ENCODE results near the gene GPC6.

The GPC6 gene

GRCh38 chr13:93413972-93414717, 187.5 kb downstream of the GPC6 start:
- H3K27ac ChIP-seq (replicated peaks; ENCODE audit: low read length) = no peak overlapping the region
- no peak for DNase-seq (ENCODE audit: low spot score)
- no peak overlapping the region for H3K18ac ChIP-seq (ENCODE audit: low read length)
- H3K27me3 ChIP-seq (ENCODE audit: control insufficient read depth in 3 of 3, insufficient read depth in 3 of 3, low read depth in 1 of 3, low read length in 3 of 3) = no peaks in the 10 kb centered on the region
- no peak overlapping the region for H2AFZ ChIP-seq (ENCODE audit: low read length)
- H3K9me3 ChIP-seq (replicated peaks in 1 of 2; ENCODE audit: control insufficient read depth in 2 of 2, insufficient read depth in 1 of 2, low read depth in 1 of 2, low read length in 2 of 2) = peaks cover 0 to 2% of the 10 kb centered on the region in 2 donors
- peaks cover 0 to 6% of the 10 kb centered on the region in 2 donors for H3K4me1 ChIP-seq (ENCODE audit: control insufficient read depth in 2 of 2, insufficient read depth in 1 of 2, low read depth in 1 of 2, low read length in 2 of 2)
- no peak overlapping the region for H2BK120ac ChIP-seq (ENCODE audit: low read depth, low read length)
- no peak overlapping the region for H4K91ac ChIP-seq (ENCODE audit: low read depth, low read length, poor library complexity)
- H3K4me2 ChIP-seq (ENCODE audit: insufficient read depth, low read length, poor library complexity, severe bottlenecking) = no peak overlapping the region
- no peaks in the 10 kb centered on the region for H3K36me3 ChIP-seq (replicated peaks in 1 of 2; ENCODE audit: control insufficient read depth in 2 of 2, insufficient read depth in 2 of 2, low read length in 2 of 2)
- H3K79me1 ChIP-seq (ENCODE audit: low read depth, low read length) = peaks cover 2% of the 10 kb centered on the region
- no peak overlapping the region for H2BK5ac ChIP-seq (ENCODE audit: low read length)
- H3K9ac ChIP-seq (ENCODE audit: low read depth, low read length, poor library complexity) = no peak overlapping the region
- no peak overlapping the region for H3K14ac ChIP-seq (ENCODE audit: low read length)
- H2BK12ac ChIP-seq (ENCODE audit: low read length) = no peak overlapping the region
- H2AK5ac ChIP-seq (ENCODE audit: low read depth, low read length) = no peak overlapping the region
- H3K4ac ChIP-seq (ENCODE audit: low read length) = no peak overlapping the region
- H4K8ac ChIP-seq (ENCODE audit: low read depth, low read length) = no peak overlapping the region
- no CpG with 5 or more reads among the region's 8 CpGs for WGBS, 2 donors (ENCODE audit: extremely low coverage in 2 of 2, insufficient read length in 2 of 2, insufficient replicate concordance in 1 of 2)
- H3K4me3 ChIP-seq (ENCODE audit: low read length in 2 of 2) = no peak overlapping the region
- H2BK15ac ChIP-seq (ENCODE audit: low read length) = no peak overlapping the region
- H3K23ac ChIP-seq (ENCODE audit: low read depth, low read length, poor library complexity) = no peak overlapping the region

- H4K91ac ChIP-seq (ENCODE audit: low read depth, low read length, poor library complexity) = no peak overlapping the region
Observed at GRCh38 chr13:93416736-93417355, 190.2 kb downstream of the GPC6 start.

GRCh38 chr13:93418398-93418797, 191.8 kb downstream of the GPC6 start:
- no peak overlapping the region for H4K8ac ChIP-seq (ENCODE audit: low read depth, low read length)

More at GRCh38 chr13:93416736-93417355, 190.2 kb downstream of the GPC6 start:
- Histone ChIP-seq H3K9me3 (replicated peaks in 1 of 2; ENCODE audit: control insufficient read depth in 2 of 2, insufficient read depth in 1 of 2, low read depth in 1 of 2, low read length in 2 of 2) (no peaks in the 10 kb centered on the region), H2AFZ (ENCODE audit: low read length) (no peak overlapping the region), H2BK12ac (ENCODE audit: low read length) (no peak overlapping the region), H3K9ac (ENCODE audit: low read depth, low read length, poor library complexity) (no peak overlapping the region), H3K4me1 (ENCODE audit: control insufficient read depth in 2 of 2, insufficient read depth in 1 of 2, low read depth in 1 of 2, low read length in 2 of 2) (peaks cover 0 to 10% of the 10 kb centered on the region in 2 donors), H2BK120ac (ENCODE audit: low read depth, low read length) (no peak overlapping the region), H2BK5ac (ENCODE audit: low read length) (no peak overlapping the region), H3K27me3 (ENCODE audit: control insufficient read depth in 3 of 3, insufficient read depth in 3 of 3, low read depth in 1 of 3, low read length in 3 of 3) (no peaks in the 10 kb centered on the region), H2AK5ac (ENCODE audit: low read depth, low read length) (no peak overlapping the region), H3K18ac (ENCODE audit: low read length) (no peak overlapping the region), H3K14ac (ENCODE audit: low read length) (no peak overlapping the region), H4K8ac (ENCODE audit: low read depth, low read length) (no peak overlapping the region), H3K23ac (ENCODE audit: low read depth, low read length, poor library complexity) (no peak overlapping the region), H3K27ac (replicated peaks; ENCODE audit: low read length) (no peak overlapping the region), H3K36me3 (replicated peaks in 1 of 2; ENCODE audit: control insufficient read depth in 2 of 2, insufficient read depth in 2 of 2, low read length in 2 of 2) (no peaks in the 10 kb centered on the region), H3K4ac (ENCODE audit: low read length) (no peak overlapping the region), H3K4me2 (ENCODE audit: insufficient read depth, low read length, poor library complexity, severe bottlenecking) (no peak overlapping the region), H3K4me3 (ENCODE audit: low read length in 2 of 2) (no peak overlapping the region), H2BK15ac (ENCODE audit: low read length) (no peak overlapping the region), H3K79me1 (ENCODE audit: low read depth, low read length) (peaks cover 2% of the 10 kb centered on the region)
- WGBS, 2 donors (ENCODE audit: extremely low coverage in 2 of 2, insufficient read length in 2 of 2, insufficient replicate concordance in 1 of 2) = no CpG with 5 or more reads among the region's 1 CpG
- no peak for DNase-seq (ENCODE audit: low spot score)

GRCh38 chr13:93420206-93420605, 193.6 kb downstream of the GPC6 start:
- no peak overlapping the region for H3K14ac ChIP-seq (ENCODE audit: low read length)
- H2BK12ac ChIP-seq (ENCODE audit: low read length) = no peak overlapping the region
- H3K4ac ChIP-seq (ENCODE audit: low read length) = no peak overlapping the region
- H3K27me3 ChIP-seq (ENCODE audit: control insufficient read depth in 3 of 3, insufficient read depth in 3 of 3, low read depth in 1 of 3, low read length in 3 of 3) = no peaks in the 10 kb centered on the region
- WGBS, 2 donors (ENCODE audit: extremely low coverage in 2 of 2, insufficient read length in 2 of 2, insufficient replicate concordance in 1 of 2) = no CpG with 5 or more reads among the region's 1 CpG
- no peak overlapping the region for H2AFZ ChIP-seq (ENCODE audit: low read length)
- H2BK15ac ChIP-seq (ENCODE audit: low read length) = no peak overlapping the region
- H3K27ac ChIP-seq (replicated peaks; ENCODE audit: low read length) = no peak overlapping the region
- H4K8ac ChIP-seq (ENCODE audit: low read depth, low read length) = no peak overlapping the region
- H3K18ac ChIP-seq (ENCODE audit: low read length) = no peak overlapping the region
- peaks cover 0 to 4% of the 10 kb centered on the region in 2 donors for H3K4me1 ChIP-seq (ENCODE audit: control insufficient read depth in 2 of 2, insufficient read depth in 1 of 2, low read depth in 1 of 2, low read length in 2 of 2)
- no peak overlapping the region for H2AK5ac ChIP-seq (ENCODE audit: low read depth, low read length)
- no peaks in the 10 kb centered on the region for H3K79me1 ChIP-seq (ENCODE audit: low read depth, low read length)
- no peak for DNase-seq (ENCODE audit: low spot score)
- no peak overlapping the region for H2BK5ac ChIP-seq (ENCODE audit: low read length)
- no peak overlapping the region for H3K4me2 ChIP-seq (ENCODE audit: insufficient read depth, low read length, poor library complexity, severe bottlenecking)
- H3K9me3 ChIP-seq (replicated peaks in 1 of 2; ENCODE audit: control insufficient read depth in 2 of 2, insufficient read depth in 1 of 2, low read depth in 1 of 2, low read length in 2 of 2) = no peaks in the 10 kb centered on the region
- H3K4me3 ChIP-seq (ENCODE audit: low read length in 2 of 2) = no peak overlapping the region
- H3K9ac ChIP-seq (ENCODE audit: low read depth, low read length, poor library complexity) = no peak overlapping the region
- H2BK120ac ChIP-seq (ENCODE audit: low read depth, low read length) = no peak overlapping the region
- no peak overlapping the region for H3K23ac ChIP-seq (ENCODE audit: low read depth, low read length, poor library complexity)
- no peaks in the 10 kb centered on the region for H3K36me3 ChIP-seq (replicated peaks in 1 of 2; ENCODE audit: control insufficient read depth in 2 of 2, insufficient read depth in 2 of 2, low read length in 2 of 2)
- H4K91ac ChIP-seq (ENCODE audit: low read depth, low read length, poor library complexity) = no peak overlapping the region

More at GRCh38 chr13:93418398-93418797, 191.8 kb downstream of the GPC6 start:
- H3K14ac ChIP-seq (ENCODE audit: low read length) = no peak overlapping the region
- no peak overlapping the region for H3K9ac ChIP-seq (ENCODE audit: low read depth, low read length, poor library complexity)
- H2BK120ac ChIP-seq (ENCODE audit: low read depth, low read length) = no peak overlapping the region
- no peak overlapping the region for H2BK12ac ChIP-seq (ENCODE audit: low read length)
- H3K23ac ChIP-seq (ENCODE audit: low read depth, low read length, poor library complexity) = no peak overlapping the region
- peaks cover 2% of the 10 kb centered on the region for H3K79me1 ChIP-seq (ENCODE audit: low read depth, low read length)
- no peak overlapping the region for H3K4me2 ChIP-seq (ENCODE audit: insufficient read depth, low read length, poor library complexity, severe bottlenecking)
- no peaks in the 10 kb centered on the region for H3K27me3 ChIP-seq (ENCODE audit: control insufficient read depth in 3 of 3, insufficient read depth in 3 of 3, low read depth in 1 of 3, low read length in 3 of 3)
- no peak overlapping the region for H3K4me3 ChIP-seq (ENCODE audit: low read length in 2 of 2)
- peaks cover 0 to 10% of the 10 kb centered on the region in 2 donors for H3K4me1 ChIP-seq (ENCODE audit: control insufficient read depth in 2 of 2, insufficient read depth in 1 of 2, low read depth in 1 of 2, low read length in 2 of 2)
- no peak overlapping the region for H3K18ac ChIP-seq (ENCODE audit: low read length)
- H4K91ac ChIP-seq (ENCODE audit: low read depth, low read length, poor library complexity) = no peak overlapping the region
- H2AK5ac ChIP-seq (ENCODE audit: low read depth, low read length) = no peak overlapping the region
- no peak overlapping the region for H2AFZ ChIP-seq (ENCODE audit: low read length)
- no peak overlapping the region for H2BK15ac ChIP-seq (ENCODE audit: low read length)
- H3K9me3 ChIP-seq (replicated peaks in 1 of 2; ENCODE audit: control insufficient read depth in 2 of 2, insufficient read depth in 1 of 2, low read depth in 1 of 2, low read length in 2 of 2) = no peaks in the 10 kb centered on the region
- no peaks in the 10 kb centered on the region for H3K36me3 ChIP-seq (replicated peaks in 1 of 2; ENCODE audit: control insufficient read depth in 2 of 2, insufficient read depth in 2 of 2, low read length in 2 of 2)
- no peak overlapping the region for H3K4ac ChIP-seq (ENCODE audit: low read length)
- H2BK5ac ChIP-seq (ENCODE audit: low read length) = no peak overlapping the region
- no peak for DNase-seq (ENCODE audit: low spot score)
- WGBS, 2 donors (ENCODE audit: extremely low coverage in 2 of 2, insufficient read length in 2 of 2, insufficient replicate concordance in 1 of 2) = no CpG with 5 or more reads among the region's 8 CpGs
- no peak overlapping the region for H3K27ac ChIP-seq (replicated peaks; ENCODE audit: low read length)

Data from neuronal stem cell (in vitro differentiated cells).